SJCRH30 (cell line): ENCODE measurements around the gene LTBP1. TPM values are rescaled to one million over a fixed set of nuclear protein-coding genes. Genes with fewer than 3 reads are reported as not detected.

Experiments
- DNase-seq, 2 experiments: peaks; one replicate each; pipeline ENCODE4 v3.0.0-alpha.2; 2015 to 2020
- H3K27ac ChIP-seq: fragments of 250-450 bp; sonication (Bioruptor Pico); 2 replicates; pipeline ENCODE4 v1.5.1; 2020; ENCODE audit warnings: mild to moderate bottlenecking, moderate library complexity
- H3K27me3 ChIP-seq: fragments of 250-450 bp; sonication (Bioruptor Pico); 2 replicates; pipeline ENCODE4 v1.5.1; 2020; ENCODE audit warnings: mild to moderate bottlenecking, moderate library complexity
- H3K36me3 ChIP-seq: fragments of 250-450 bp; sonication (Bioruptor Pico); 2 replicates; pipeline ENCODE4 v1.5.1; 2020; ENCODE audit warnings: mild to moderate bottlenecking, moderate library complexity
- H3K4me1 ChIP-seq: fragments of 250-450 bp; sonication (Bioruptor Pico); 2 replicates; pipeline ENCODE4 v1.5.1; 2020; ENCODE audit warnings: mild to moderate bottlenecking, moderate library complexity
- H3K4me3 ChIP-seq: fragments of 250-450 bp; sonication (Bioruptor Pico); 2 replicates; pipeline ENCODE4 v1.5.1; 2020; ENCODE audit warnings: mild to moderate bottlenecking, moderate library complexity
- H3K9me3 ChIP-seq: fragments of 250-450 bp; sonication (Bioruptor Pico); replicated peaks from 2 replicates; pipeline ENCODE4 v1.5.1; 2020; ENCODE audit warnings: mild to moderate bottlenecking, moderate library complexity
- total RNA-seq: library from RNA; depleted of rRNA; stranded (reverse); fragments of >200 nt; shearing (Covaris generic); gene quantifications from 2 replicates; pipeline ENCODE4 v1.2.3, GENCODE V29; 2014

Gene LTBP1
- total RNA-seq, 1 experiment from 2014 or later, result 63.1 TPM

GRCh38 chr2:33448220-33448899, 501.6 kb downstream of the LTBP1 start:
- no peaks in the 10 kb centered on the region for H3K36me3 ChIP-seq
- H3K27ac ChIP-seq, result no peak overlapping the region
- H3K9me3 ChIP-seq, result 0 out of 2 replicates have a peak, but pooled peaks cover 7% of the 10 kb centered on the region
- DNase-seq, result no peak
- no peaks in the 10 kb centered on the region for H3K27me3 ChIP-seq
- H3K4me3 ChIP-seq, result no peak overlapping the region
- H3K4me1 ChIP-seq, result no peaks in the 10 kb centered on the region
